OCI-LY3 (cell line): ENCODE data around the gene ORC4.

Experiments used
- CTCF ChIP-seq: fragments of 200-600, 300-600 bp; sonication (generic); IDR thresholded peaks from 2 replicates; pipeline ENCODE4 v1.5.1; 2014; ENCODE audit warnings: antibody characterized with exemption, low read length, low read depth
- EZH2phosphoT487 ChIP-seq: fragments of 200-600 bp; shearing (Covaris generic); IDR thresholded peaks from 2 replicates; pipeline ENCODE4 v1.6.1; 2018; ENCODE audit warnings: antibody characterized with exemption, mixed run types, low read depth

DNA sequence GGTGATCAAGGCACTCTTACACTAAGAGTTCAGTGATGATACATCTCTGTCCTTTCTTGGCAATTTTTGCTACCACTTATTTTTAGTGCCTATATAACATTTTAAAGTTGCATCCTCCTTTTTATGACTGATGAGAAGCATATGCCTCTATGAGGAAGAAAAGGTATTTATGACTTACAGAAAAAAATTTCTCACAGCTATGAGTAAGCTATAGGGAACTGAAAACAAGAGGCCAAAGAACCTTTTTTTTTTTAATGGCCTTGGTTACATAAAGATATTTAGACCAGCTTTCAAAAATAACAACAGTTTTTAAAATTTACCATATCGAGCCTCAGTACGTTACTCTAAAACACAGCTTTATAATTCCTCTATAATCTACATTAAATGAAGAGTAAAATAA, 21.7 kb upstream of the ORC4 start:
- no peak for TF ChIP-seq CTCF
- no peak for TF ChIP-seq EZH2phosphoT487
